Adipose tissue (tissue), 3 donors: ENCODE data around the gene ESYT3. TPM values are rescaled to one million over a fixed set of nuclear protein-coding genes. Genes with fewer than 3 reads are reported as not detected.
"Not testable (repeated sequence)": the region's sequence is repeated elsewhere in the genome, so short reads cannot be mapped to it uniquely, and the experiment has no call there.

Source experiments
- H3K27ac ChIP-seq: one replicate; pipeline ENCODE4 v1.5.1; 2013; ENCODE audit warnings: low read depth, low read length
- WGBS, 3 donors: extraction: QIAGEN DNeasy Blood & Tissue Kit; methylation state at CpG; one replicate each; pipeline ENCODE4 v1.1.7; 2013; 5-methylcytosine and 5-hydroxymethylcytosine counted together
- polyA plus RNA-seq, 3 donors: library from polyadenylated mRNA; stranded (reverse); fragments of 200-250 nt; gene quantifications; one replicate each; pipeline ENCODE4 v1.2.3, GENCODE V29; 2013
- donor health status: healthy with polysubstance abuse.
- donor health status: Bipolar disorder and iron deficiency.
- donor health status: healthy.

The ESYT3 gene
- polyA plus RNA-seq, 3 donors: 0.22 to 1.2 TPM; not detected in 1

DNA sequence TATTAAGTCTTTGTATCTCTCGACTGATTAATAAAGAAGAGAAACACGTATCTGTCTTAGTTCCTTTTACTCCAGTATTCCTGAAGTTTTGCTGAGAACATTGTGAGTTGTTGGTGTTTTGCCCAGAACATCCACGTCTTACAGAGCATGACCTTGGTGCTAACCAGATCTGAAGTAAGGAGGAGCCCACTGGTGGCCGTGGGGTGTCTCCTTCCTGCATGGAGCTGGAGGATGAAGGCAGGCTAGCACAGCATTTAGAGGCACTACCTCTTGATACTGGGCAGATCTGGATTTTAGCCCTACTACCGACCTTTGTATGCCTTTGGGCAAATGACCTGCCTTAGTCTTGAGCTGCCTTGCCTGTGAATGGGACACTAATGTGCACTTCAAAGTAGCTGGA is 28.9 kb upstream of the ESYT3 start:
- WGBS, 3 donors: 81 to 84% (median 83%) methylated on average over 5 of the region's 5 CpGs
- no peak overlapping the region for H3K27ac ChIP-seq

GRCh38 chr3:138406606-138407005 is 27.8 kb upstream of the ESYT3 start:
- no peak overlapping the region for H3K27ac ChIP-seq
- 79 to 86% (median 82%) methylated on average over 2 of the region's 2 CpGs for WGBS, 3 donors

DNA sequence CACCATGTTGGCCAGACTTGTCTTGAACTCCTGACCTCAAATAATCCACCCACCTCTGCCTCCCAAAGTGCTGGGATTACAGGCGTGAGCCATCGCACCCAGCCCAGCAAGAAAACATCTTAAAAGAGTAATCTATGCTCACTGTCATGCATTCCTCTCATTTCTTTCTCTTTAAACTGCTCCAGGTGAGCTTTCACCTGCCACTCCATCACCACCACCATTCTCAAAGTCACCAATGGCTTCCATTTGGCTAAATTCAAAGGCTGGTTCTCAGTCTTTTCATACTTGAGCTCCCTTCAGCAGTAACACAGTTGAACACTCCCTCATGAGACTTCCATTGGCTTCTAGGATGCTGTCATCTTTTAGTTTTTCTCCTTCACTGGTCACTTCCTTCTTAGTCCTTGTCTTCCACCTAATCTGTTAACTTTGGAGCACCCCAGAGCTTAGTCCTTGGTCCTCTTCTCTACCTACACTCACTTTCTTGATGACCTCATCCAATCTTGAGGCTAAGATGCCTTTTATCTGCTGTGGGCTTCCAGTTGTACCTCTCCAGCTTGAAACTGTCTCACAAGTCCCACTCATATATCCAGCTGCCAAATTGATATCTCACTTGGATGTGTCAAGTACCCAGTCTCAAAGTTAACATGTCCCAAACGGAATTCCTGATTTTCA is 27.0 kb upstream of the ESYT3 start:
- WGBS, 3 donors: 81 to 91% (median 87%) methylated on average over 3 of the region's 3 CpGs
- no peak overlapping the region for H3K27ac ChIP-seq

DNA sequence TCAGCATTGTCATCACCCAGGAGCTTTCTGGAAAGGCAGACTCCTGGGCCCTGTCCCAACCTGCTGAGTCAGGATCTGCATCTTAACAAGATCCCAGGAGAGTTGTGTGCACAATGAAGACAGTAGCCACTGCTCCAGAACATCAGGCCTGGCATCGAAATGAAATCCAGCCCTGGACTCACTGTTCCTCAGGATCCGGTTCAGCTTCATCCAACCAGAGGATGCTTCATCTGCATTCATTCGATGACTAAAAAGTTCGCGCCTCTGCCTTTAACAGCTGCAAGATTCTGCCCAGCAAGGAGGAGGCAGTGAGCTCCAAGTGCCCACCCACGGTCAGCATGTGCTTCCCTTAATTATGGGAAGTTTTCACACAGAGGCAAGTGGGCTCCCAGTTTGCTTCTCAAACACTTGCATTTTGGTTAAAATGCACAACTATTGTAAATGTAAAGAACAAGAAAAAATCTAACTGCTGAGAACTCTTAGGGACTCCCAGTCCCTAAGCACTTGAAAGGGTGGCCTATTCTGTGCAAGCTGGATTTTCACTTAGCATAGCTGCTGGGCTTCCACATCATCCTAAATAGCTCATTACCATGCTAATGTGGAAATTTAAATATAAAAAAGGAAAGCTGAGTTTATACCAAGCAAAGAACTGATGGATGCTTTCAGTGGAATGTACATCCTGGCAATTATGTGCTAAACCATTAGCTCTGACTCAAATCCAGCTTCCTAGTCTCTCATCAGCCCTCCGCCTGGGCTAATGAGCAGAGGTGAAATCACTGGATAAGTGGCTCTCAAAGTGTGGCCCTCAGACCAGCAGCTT is 25.5 kb upstream of the ESYT3 start:
- H3K27ac ChIP-seq: no peak overlapping the region
- WGBS, 3 donors: 54 to 67% (median 62%) methylated on average over 7 of the region's 7 CpGs

DNA sequence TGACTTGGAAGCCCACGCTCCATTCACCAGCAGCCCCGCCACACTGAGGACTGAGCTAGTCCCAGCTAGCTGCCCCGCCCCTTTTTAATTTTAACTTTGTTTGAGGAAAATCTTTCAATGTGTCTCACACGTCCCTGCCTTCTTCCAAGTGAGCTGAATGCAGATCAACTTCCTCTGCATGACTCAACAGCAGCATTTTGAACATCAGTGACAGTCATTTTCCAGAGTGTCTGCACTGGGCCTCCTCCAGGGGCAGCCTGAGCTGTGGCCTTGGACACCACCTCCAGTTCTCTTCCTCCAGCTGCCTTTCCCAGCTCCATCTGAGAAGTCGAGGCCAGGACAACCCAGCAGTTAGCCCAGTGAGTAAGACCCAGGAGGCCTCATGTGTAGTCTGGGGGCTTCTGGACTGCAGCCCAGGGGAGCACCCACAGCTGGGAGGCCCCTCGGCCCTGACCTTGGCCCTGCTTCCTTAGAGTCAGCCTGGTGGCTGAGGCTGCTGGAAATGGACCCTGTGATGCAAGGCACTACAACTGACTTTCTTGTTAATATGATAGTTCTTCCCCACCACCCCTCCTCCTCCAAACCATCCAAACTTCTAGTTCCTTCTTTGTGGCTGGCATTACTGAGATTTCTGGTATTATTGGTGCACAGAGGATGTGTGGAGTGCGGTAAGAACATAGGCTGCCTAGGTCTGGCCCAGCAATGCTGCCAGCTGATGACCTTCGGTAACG is 21.4 kb upstream of the ESYT3 start:
- WGBS, 3 donors: 56 to 61% (median 60%) methylated on average over 9 of the region's 9 CpGs
- no peak overlapping the region for H3K27ac ChIP-seq

- H3K27ac ChIP-seq: not testable (repeated sequence)
- WGBS, 3 donors: 86 to 88% (median 86%) methylated on average over 4 of the region's 4 CpGs
Measured at GRCh38 chr3:138416236-138416635, 18.2 kb upstream of the ESYT3 start.

DNA sequence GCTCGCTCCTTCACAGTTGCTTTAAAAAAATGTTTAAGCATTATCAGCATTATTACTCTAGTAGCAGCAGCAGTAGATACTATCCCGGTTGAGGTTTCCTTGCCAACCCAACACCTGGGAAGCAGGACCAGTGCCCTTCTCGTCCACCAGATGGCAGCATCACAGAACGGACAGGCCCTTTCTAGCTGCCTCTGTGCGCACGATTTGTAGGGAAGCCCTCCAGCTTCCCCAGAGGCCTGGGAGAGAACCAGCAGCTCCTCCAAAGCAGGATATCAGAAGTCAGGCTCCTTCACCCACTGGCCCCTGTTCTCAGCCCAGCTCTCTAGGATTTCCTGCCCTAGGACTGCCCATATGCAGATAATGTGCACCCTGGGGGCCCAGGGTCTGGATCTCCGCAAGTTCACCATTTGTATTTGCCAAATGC is 16.8 kb upstream of the ESYT3 start:
- WGBS, 3 donors: 14 to 17% (median 15%) methylated on average over 7 of the region's 7 CpGs
- no peak overlapping the region for H3K27ac ChIP-seq

DNA sequence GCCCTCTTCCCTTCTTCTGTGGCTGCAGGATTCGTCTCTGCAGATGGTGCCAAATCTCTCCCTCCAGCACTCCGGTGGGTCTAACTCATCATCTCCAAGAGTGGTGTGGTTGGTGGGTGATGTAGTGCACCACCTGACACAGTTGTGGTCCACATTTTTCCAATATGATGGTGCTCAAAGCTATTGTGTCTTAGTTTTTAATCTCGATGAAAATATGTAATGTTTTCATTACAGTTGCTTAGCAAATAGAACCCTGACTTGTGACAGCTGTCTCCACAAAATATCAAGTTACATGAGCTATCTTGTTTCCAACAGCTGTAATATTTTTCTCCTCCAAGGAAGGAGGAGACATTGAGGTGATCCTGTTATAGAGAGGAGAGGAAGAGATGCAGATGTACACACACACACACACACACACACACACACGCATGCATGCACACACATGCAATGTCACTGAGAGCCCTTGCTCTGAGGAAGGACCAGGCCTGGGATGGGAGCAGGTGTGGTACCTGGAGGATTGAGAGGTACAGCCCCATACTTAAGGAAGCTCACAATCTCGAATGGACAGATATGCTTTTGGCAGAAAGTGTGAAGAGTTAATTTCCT is 15.7 kb upstream of the ESYT3 start:
- WGBS, 3 donors: 66 to 77% (median 74%) methylated on average over 5 of the region's 5 CpGs
- no peak overlapping the region for H3K27ac ChIP-seq

DNA sequence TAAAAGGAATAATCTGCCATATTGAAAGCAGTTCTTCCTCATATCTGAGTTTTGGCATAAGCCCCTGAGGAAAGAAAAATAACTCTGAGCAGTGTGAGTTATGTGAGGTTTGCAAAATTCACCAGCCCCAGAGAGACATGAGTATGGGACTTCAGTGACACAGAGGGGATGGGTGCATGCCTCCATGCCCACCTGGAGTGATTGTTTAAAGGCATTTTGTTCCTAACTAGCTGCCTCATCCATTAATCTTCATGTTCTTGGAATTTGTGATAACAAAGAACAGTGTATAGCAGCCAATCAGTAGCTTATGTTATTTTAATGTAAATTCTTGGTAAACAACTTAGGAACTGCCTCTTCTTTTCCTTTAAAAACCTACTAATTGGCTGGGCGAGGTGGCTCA is 11.1 kb upstream of the ESYT3 start:
- no peak overlapping the region for H3K27ac ChIP-seq
- WGBS, 3 donors: 81 to 100% (median 86%) methylated on average over 1 of the region's 1 CpG

- WGBS, 3 donors: 89 to 95% (median 92%) methylated on average over 2 of the region's 2 CpGs
- no peak overlapping the region for H3K27ac ChIP-seq
Measured at GRCh38 chr3:138424323-138424722, 10.1 kb upstream of the ESYT3 start.

- 50 to 64% (median 51%) methylated on average over 3 of the region's 3 CpGs for whole genome bisulfite sequencing, 3 donors
- no peak overlapping the region for H3K27ac ChIP-seq
Measured at GRCh38 chr3:138426211-138426610, 8.2 kb upstream of the ESYT3 start.

DNA sequence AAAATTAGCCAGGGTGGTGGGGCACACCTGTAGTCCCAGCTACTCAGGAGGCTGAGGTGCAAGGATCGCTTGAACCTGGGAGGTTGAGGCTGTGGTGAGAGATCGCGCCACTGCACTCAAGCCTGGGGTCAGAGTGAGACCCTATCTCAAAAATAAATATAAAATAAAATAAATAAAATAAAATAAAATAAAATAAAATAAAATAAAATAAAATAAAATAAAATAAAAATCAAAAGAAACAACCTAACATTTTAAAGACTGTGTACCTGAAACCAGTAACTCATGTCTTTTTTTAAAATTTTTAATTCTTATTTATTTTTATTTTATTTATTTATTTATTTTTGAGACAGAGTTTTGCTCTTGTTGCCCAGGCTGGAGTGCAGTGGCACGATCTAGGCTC is 7.7 kb upstream of the ESYT3 start:
- not testable (repeated sequence) for H3K27ac ChIP-seq
- WGBS, 3 donors: 96 to 98% (median 97%) methylated on average over 4 of the region's 4 CpGs

DNA sequence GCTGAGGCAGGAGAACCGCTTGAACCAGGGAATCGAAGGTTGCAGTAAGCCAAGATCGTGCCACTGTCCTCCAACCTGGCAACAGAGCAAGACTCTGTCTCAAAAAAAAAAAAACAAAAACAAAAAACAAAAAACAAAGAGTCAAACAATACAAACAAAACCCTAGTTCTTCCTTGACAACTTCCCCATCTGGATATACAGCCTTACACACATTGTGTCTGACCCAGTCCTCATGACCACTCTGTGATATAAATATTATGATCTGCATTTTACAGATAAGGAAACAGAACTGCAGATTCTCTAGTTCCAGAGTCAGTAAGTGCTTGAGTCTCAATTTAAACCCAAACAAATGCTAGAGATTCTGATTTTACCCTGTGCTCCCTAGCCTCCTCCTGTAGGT is 4.8 kb upstream of the ESYT3 start:
- 94 to 100% (median 96%) methylated on average over 3 of the region's 3 CpGs for WGBS, 3 donors
- no peak overlapping the region for H3K27ac ChIP-seq

DNA sequence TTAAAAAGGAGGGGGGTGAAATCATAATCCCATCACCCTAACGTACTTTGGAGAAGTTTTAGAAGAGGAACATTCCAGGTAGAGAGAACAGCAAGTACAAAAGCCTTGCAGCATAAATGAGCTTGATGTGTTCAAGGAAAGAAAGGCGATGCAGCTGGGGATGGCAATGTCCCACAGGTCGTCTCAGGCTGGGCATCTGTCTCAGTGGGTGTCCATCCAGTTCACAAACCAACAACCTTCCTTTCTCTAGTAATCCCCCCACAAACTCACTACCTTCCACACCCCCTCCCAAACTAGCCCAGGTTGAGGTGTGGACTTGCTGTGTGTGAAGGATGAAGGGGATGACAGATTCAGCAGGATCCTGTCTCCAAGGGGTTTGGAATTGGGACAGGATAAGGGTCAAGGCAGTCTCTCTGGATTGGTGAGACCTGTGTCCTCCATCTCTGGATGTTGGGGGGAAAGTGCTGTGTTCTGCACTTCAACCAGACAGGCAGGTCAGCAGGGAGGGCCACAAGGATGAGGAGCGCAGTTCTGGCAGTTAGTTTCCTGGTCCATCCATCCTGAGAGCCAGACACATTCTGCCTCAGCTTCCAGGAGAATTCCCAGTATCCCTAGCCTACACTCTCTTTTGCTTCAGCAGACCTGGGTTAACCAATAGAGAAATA is 1.7 kb upstream of the ESYT3 start:
- WGBS, 3 donors: 83 to 96% (median 86%) methylated on average over 4 of the region's 4 CpGs
- no peak overlapping the region for H3K27ac ChIP-seq

GRCh38 chr3:138433892-138434275 is 532 bp upstream of the ESYT3 start:
- H3K27ac ChIP-seq: no peak overlapping the region
- 36 to 48% (median 37%) methylated on average over 16 of the region's 16 CpGs for WGBS, 3 donors

GRCh38 chr3:138434875-138435772 is 708 bp downstream of the ESYT3 start:
- H3K27ac ChIP-seq: no peak overlapping the region
- WGBS, 3 donors: 4% methylated on average over 66 to 78 of the region's 78 CpGs

DNA sequence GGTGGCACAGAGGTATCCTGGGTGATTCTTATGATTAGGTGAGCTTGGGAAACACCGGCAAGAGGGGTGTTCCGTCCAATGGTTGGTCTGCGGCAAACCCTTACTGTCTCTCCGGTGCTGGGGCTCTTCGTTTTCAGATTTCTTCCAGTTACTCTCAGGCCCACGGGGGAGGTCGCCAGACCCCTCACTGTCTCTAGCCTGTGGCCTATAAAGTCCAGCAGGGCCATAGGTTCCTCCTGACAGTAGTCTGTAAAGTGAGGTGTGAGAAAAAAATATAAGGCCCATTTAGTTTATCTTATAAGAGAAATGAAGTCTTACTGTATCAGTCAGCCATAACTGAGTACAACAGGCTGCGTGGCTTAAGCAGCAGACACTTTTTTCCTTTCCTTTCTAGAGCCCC is 1.4 kb downstream of the ESYT3 start:
- H3K27ac ChIP-seq: no peak overlapping the region
- 76 to 89% (median 89%) methylated on average over 8 of the region's 8 CpGs for WGBS, 3 donors
